DND-41 (cell line): ENCODE data around the gene CCL25.

ENCODE experiments used
- ATAC-seq: fragments of 200-7000 bp; cut with Tn5 transposase; 3 replicates; pipeline ENCODE4 v1.9.1; 2021; ENCODE audit warnings: low read depth; ENCODE audit not compliant: insufficient read depth
- DNase-seq: peaks from one replicate; pipeline ENCODE4 v3.0.0-alpha.2; 2020
- H2AFZ ChIP-seq: 2 replicates; pipeline ENCODE4 v1.6.0; 2012; ENCODE audit warnings: low read depth, low read length
- H3K27ac ChIP-seq: 2 replicates; pipeline ENCODE4 v1.5.1; 2012; ENCODE audit warnings: low read length, inconsistent platforms
- H3K27me3 ChIP-seq: fragments of 200-600 bp; sonication (generic); 2 replicates; pipeline ENCODE4 v1.6.0; 2012; ENCODE audit warnings: low read length, mild to moderate bottlenecking, inconsistent platforms; ENCODE audit not compliant: insufficient read depth, poor library complexity
- H3K36me3 ChIP-seq: 2 replicates; pipeline ENCODE4 v1.5.1; 2012; ENCODE audit warnings: low read length, inconsistent platforms; ENCODE audit not compliant: insufficient read depth
- H3K4me1 ChIP-seq: 2 replicates; pipeline ENCODE4 v1.5.1; 2012; ENCODE audit warnings: mild to moderate bottlenecking, low read length; ENCODE audit not compliant: insufficient read depth
- H3K4me2 ChIP-seq: 2 replicates; pipeline ENCODE4 v1.6.0; 2012; ENCODE audit warnings: mild to moderate bottlenecking, moderate library complexity, low read length, inconsistent platforms; ENCODE audit not compliant: insufficient read depth
- H3K4me3 ChIP-seq, 2 experiments: fragments of 200-600 bp in 1 of 2; shearing (Covaris generic) in 1 of 2; 2 replicates each; pipeline ENCODE4 v1.5.1; 2012 to 2016; ENCODE audit warnings: inconsistent platforms in 2 of 2, low read length in 2 of 2, mild to moderate bottlenecking in 2 of 2, low read depth in 1 of 2, moderate library complexity in 1 of 2
- H3K79me2 ChIP-seq: 2 replicates; pipeline ENCODE4 v1.6.0; 2012; ENCODE audit warnings: low read length, inconsistent platforms; ENCODE audit not compliant: insufficient read depth
- H3K9ac ChIP-seq: 2 replicates; pipeline ENCODE4 v1.6.0; 2012; ENCODE audit warnings: low read depth, mild to moderate bottlenecking, inconsistent platforms, low read length, moderate library complexity
- H3K9me3 ChIP-seq: 2 replicates; pipeline ENCODE4 v1.5.1; 2012; ENCODE audit warnings: low read length, moderate library complexity, mild to moderate bottlenecking, inconsistent platforms; ENCODE audit not compliant: insufficient read depth, severe bottlenecking
- H4K20me1 ChIP-seq: 2 replicates; pipeline ENCODE4 v1.6.0; 2012; ENCODE audit warnings: low read length; ENCODE audit not compliant: insufficient read depth
- CTCF ChIP-seq: IDR thresholded peaks from 2 replicates; pipeline ENCODE4 v1.5.1; 2012; ENCODE audit warnings: borderline replicate concordance, low read length, moderate library complexity, mild to moderate bottlenecking; ENCODE audit not compliant: poor library complexity, severe bottlenecking; ENCODE audit errors: extremely low read depth
- EZH2 ChIP-seq: IDR thresholded peaks from 3 replicates; pipeline ENCODE4 v1.6.1; 2012; ENCODE audit warnings: borderline replicate concordance, low read depth, mild to moderate bottlenecking, moderate library complexity, low read length, inconsistent platforms; ENCODE audit not compliant: severe bottlenecking

Gene CCL25

DNA sequence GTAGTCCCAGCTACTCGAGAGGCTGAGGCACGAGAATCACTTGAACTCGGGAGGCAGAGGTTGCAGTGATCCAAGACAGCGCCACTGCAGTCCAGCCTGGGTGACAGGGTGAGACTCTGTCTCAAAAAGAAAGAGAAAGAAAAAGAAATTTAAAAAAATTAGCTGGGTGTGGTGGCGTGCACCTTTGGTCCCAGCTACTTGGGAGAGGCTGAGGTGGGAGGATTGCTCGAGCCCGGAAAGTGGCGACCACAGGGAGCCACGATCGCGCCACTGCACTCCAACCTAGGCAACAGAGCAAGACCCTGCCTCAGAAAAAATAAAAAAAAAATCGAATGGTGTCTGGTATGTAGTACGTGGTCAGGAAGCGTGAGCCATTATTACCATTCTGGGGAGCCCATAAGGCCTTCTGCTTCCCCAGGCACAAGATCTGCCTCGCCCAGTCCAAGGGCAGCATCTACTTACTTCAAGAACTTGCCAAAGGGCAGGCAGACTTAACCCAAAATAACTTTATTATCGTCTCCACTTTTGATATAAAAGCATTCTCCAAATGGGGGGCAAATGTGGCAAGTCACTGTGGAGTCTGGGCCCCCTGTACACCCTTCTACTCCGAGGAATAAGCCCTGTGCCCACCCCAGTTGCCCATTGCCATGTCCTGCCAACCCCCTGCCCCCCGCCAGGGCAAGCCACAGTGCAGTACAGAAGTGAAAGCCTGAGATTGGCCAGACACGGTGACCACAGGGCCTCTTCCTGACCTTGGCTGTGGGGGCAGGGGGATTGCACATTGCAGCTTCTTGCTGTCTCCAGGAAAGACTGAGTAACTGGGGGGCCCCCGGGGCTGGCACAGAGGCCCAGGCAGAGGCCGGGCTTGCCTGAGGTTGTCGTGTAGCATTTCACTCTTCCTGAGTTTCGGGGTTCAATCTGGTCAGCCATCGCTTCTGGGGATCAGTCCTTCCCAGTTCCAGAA, 12.6 kb downstream of the CCL25 start:
- Histone ChIP-seq H2AFZ (no peak overlapping the region), H3K27me3 (no peaks in the 10 kb centered on the region), H3K36me3 (no peaks in the 10 kb centered on the region), H3K4me3 (no peak overlapping the region), H3K4me2 (no peak overlapping the region), H4K20me1 (no peaks in the 10 kb centered on the region), H3K9ac (no peak overlapping the region), H3K27ac (no peak overlapping the region), H3K9me3 (peaks cover 7% of the 10 kb centered on the region), H3K79me2 (no peaks in the 10 kb centered on the region), H3K4me1 (no peaks in the 10 kb centered on the region)
- ATAC-seq (no peak), DNase-seq (no peak)
- TF ChIP-seq CTCF (no peak), EZH2 (no peak)

GRCh38 chr19:8065875-8066261, 13.3 kb downstream of the CCL25 start:
- no peak overlapping the region for H3K4me2 ChIP-seq
- TF ChIP-seq CTCF: no peak
- ATAC-seq: no peak
- H3K79me2 ChIP-seq: no peaks in the 10 kb centered on the region
- no peaks in the 10 kb centered on the region for H3K27me3 ChIP-seq
- no peaks in the 10 kb centered on the region for H3K4me1 ChIP-seq
- no peaks in the 10 kb centered on the region for H3K36me3 ChIP-seq
- peaks cover 7% of the 10 kb centered on the region for H3K9me3 ChIP-seq
- no peak overlapping the region for H2AFZ ChIP-seq
- H3K4me3 ChIP-seq: no peak overlapping the region
- H3K9ac ChIP-seq: no peak overlapping the region
- H4K20me1 ChIP-seq: no peaks in the 10 kb centered on the region
- DNase-seq: no peak
- no peak overlapping the region for H3K27ac ChIP-seq

DNA sequence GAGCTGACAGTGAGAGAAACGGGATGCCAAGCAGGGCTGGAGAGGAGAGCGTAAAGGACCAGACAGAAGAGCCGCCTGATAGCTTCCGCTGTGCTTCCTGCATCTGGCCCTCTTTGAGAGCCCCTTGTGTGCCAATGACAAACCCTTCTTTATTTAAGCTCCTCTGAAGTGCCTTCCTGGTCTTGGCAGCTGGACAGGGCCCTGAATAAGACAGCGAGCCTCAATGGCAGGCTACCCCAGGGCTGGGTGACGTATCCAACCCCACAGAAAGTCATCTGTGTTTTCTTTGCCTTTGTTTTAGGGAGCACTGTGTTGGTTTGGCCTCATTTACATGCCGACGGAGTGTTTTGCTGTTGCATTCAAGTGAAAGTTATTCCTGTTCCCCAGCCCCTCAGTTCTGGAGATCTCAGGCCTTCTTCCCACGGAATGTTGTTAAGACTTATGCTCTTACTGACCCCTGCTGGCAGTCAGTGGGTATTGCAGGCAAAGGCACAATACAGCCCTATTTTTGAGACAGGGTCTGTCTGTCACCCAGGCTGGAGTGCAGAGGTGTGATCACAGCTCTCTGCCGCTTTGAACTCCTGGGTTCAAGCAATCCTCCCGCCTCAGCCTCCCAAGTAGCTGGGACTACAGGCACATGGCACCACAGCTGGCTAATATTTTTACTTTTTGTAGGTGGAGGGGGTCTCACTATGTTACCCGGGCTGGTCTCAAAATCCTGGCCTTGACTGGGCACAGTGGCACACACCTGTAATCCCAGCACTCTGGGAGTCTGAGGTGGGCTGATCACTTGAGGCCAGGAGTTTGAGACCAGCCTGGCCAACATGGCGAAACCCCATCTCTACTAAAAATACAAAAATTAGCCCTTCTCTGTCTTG, 16.8 kb downstream of the CCL25 start:
- DNase-seq (no peak), ATAC-seq (no peak)
- Histone ChIP-seq H3K27ac (no peak overlapping the region), H3K36me3 (no peaks in the 10 kb centered on the region), H3K4me3 (no peak overlapping the region), H3K27me3 (no peaks in the 10 kb centered on the region), H3K9me3 (peaks cover 7% of the 10 kb centered on the region), H2AFZ (no peak overlapping the region), H3K4me2 (no peak overlapping the region), H4K20me1 (no peaks in the 10 kb centered on the region), H3K9ac (no peak overlapping the region), H3K4me1 (peaks cover 25% of the 10 kb centered on the region), H3K79me2 (no peaks in the 10 kb centered on the region)
- TF ChIP-seq EZH2: no peak
- TF ChIP-seq CTCF: peak; percentile 72
